SK-N-SH (cell line): ENCODE measurements around the gene PHF3. TPM values are rescaled to one million over a fixed set of nuclear protein-coding genes. Genes with fewer than 3 reads are reported as not detected.

Experiments
- CTCF ChIA-PET: fragments of 300-600, 350-600 bp; formaldehyde crosslinking; extraction: SDS; loops from one replicate; lab custom pipeline; 2021; lab: Yijun Ruan, JAX
- POLR2A ChIA-PET: fragments of 350-600 bp; sonication (Branson Sonifier 250); formaldehyde crosslinking; extraction: SDS; loops from one replicate; lab custom pipeline; 2020; ENCODE audit warnings: antibody characterized with exemption, inconsistent platforms; lab: Yijun Ruan, JAX
- DNase-seq: peaks from one replicate; pipeline ENCODE4 v3.0.0; 2012
- H2AFZ ChIP-seq: fragments of 200-600 bp; sonication (generic); 2 replicates; pipeline ENCODE4 v1.8.1; 2016; ENCODE audit warnings: antibody characterized with exemption, mild to moderate bottlenecking, low read depth
- H3F3A ChIP-seq: fragments of 200-600 bp; sonication (generic); replicated peaks from 2 replicates; pipeline ENCODE3; 2016; ENCODE audit warnings: antibody characterized with exemption, mild to moderate bottlenecking; ENCODE audit not compliant: insufficient read depth
- H3K27ac ChIP-seq, 2 experiments: fragments of 200-500 bp in 1 of 2; fragments of 200-600 bp in 1 of 2; sonication (Bioruptor generic) in 1 of 2; sonication (generic), shearing (Covaris generic) in 1 of 2; 2 replicates each; pipeline versions ENCODE4 v1.5.1 to v1.6.1; 2014 to 2016; ENCODE audit warnings: low read depth in 2 of 2, inconsistent platforms in 1 of 2, low read length in 1 of 2, mild to moderate bottlenecking in 1 of 2, mixed read lengths in 1 of 2
- H3K27me3 ChIP-seq: fragments of 200-600 bp; sonication (generic), shearing (Covaris generic); 2 replicates; pipeline ENCODE4 v1.6.1; 2016; ENCODE audit warnings: mixed run types; ENCODE audit not compliant: insufficient read depth
- H3K36me3 ChIP-seq, 2 experiments: fragments of 200-500 bp in 1 of 2; fragments of 200-600 bp in 1 of 2; sonication (Bioruptor generic) in 1 of 2; sonication (generic) in 1 of 2; replicated peaks in 1 of 2; 2 replicates each; pipeline versions ENCODE3 to v1.5.1; 2014 to 2016; ENCODE audit warnings: low read length in 1 of 2, mild to moderate bottlenecking in 1 of 2; ENCODE audit not compliant: insufficient read depth in 2 of 2, control insufficient read depth in 1 of 2
- H3K4me1 ChIP-seq, 2 experiments: fragments of 200-500 bp in 1 of 2; fragments of 200-600 bp in 1 of 2; sonication (Bioruptor generic) in 1 of 2; sonication (generic), shearing (Covaris generic) in 1 of 2; 2 replicates each; pipeline versions ENCODE4 v1.5.1 to v1.6.1; 2014 to 2016; ENCODE audit warnings: low read depth in 1 of 2, low read length in 1 of 2, mixed run types in 1 of 2; ENCODE audit not compliant: insufficient read depth in 2 of 2, control insufficient read depth in 1 of 2
- H3K4me2 ChIP-seq: fragments of 200-600 bp; sonication (generic), shearing (Covaris generic); 2 replicates; pipeline ENCODE4 v1.6.1; 2017; ENCODE audit warnings: mixed run types
- H3K4me3 ChIP-seq, 2 experiments: fragments of 200-500 bp in 1 of 2; fragments of 200-600 bp in 1 of 2; sonication (Bioruptor generic) in 1 of 2; sonication (generic), shearing (Covaris generic) in 1 of 2; 2 replicates each; pipeline versions ENCODE4 v1.5.1 to v1.8.1; 2014 to 2016; ENCODE audit warnings: low read depth in 2 of 2, inconsistent platforms in 1 of 2, low read length in 1 of 2, mild to moderate bottlenecking in 1 of 2, mixed read lengths in 1 of 2, moderate library complexity in 1 of 2
- H3K79me2 ChIP-seq: fragments of 200-600 bp; sonication (generic); 2 replicates; pipeline ENCODE4 v1.8.1; 2017; ENCODE audit warnings: mild to moderate bottlenecking; ENCODE audit not compliant: insufficient read depth
- H3K9ac ChIP-seq: fragments of 200-600 bp; sonication (generic); 2 replicates; pipeline ENCODE4 v1.6.1; 2017; ENCODE audit warnings: mixed run types
- H3K9me2 ChIP-seq: fragments of 200-600 bp; sonication (generic); 2 replicates; pipeline ENCODE4 v1.6.1; 2017; ENCODE audit warnings: mixed run types
- H3K9me3 ChIP-seq: fragments of 200-600 bp; sonication (generic); 2 replicates; pipeline ENCODE4 v1.6.1; 2017; ENCODE audit warnings: mixed run types, mild to moderate bottlenecking, moderate library complexity
- H4K20me1 ChIP-seq: fragments of 200-600 bp; sonication (generic); 2 replicates; pipeline ENCODE4 v1.6.1; 2017; ENCODE audit warnings: mild to moderate bottlenecking, mixed run types; ENCODE audit not compliant: insufficient read depth
- JUND ChIP-seq: IDR thresholded peaks from 2 replicates; pipeline ENCODE4 v1.4.0; 2012
- MXI1 ChIP-seq: IDR thresholded peaks from 2 replicates; pipeline ENCODE4 v1.6.1; 2012; ENCODE audit warnings: mild to moderate bottlenecking, low read depth, low read length, improper control_type of control experiment
- POLR2AphosphoS5 ChIP-seq: IDR thresholded peaks from 2 replicates; pipeline ENCODE4 v1.6.1; 2012; ENCODE audit warnings: low read depth, low read length
- RAD21 ChIP-seq: IDR thresholded peaks from 2 replicates; pipeline ENCODE4 v1.6.1; 2012; ENCODE audit warnings: mild to moderate bottlenecking, low read length
- SMC3 ChIP-seq: IDR thresholded peaks from 2 replicates; pipeline ENCODE4 v1.6.1; 2012; ENCODE audit warnings: low read depth, low read length, improper control_type of control experiment
- TAF1 ChIP-seq: IDR thresholded peaks from 2 replicates; pipeline ENCODE4 v1.6.1; 2012; ENCODE audit warnings: low read depth, mild to moderate bottlenecking, low read length, moderate library complexity, borderline replicate concordance
- TCF12 ChIP-seq: IDR thresholded peaks from 2 replicates; pipeline ENCODE4 v1.4.0; 2012
- WGBS: methylation state at CpG from one replicate; pipeline ENCODE4 v1.1.6; 2017; ENCODE audit warnings: low lambda C conversion rate; 5-methylcytosine and 5-hydroxymethylcytosine counted together
- polyA plus RNA-seq, 3 experiments: library from polyadenylated mRNA; depleted of rRNA; stranded (reverse); fragments of >200 nt; gene quantifications; 2 replicates each; pipeline ENCODE4 v1.2.3, GENCODE V29; 2012
- small RNA-seq, 7 experiments: library from RNA; depleted of rRNA; stranded (forward); fragments of <200 nt; gene quantifications; one replicate each; pipeline ENCODE3, GENCODE V24; 2012
- TF ChIP-seq, protein P1 (sequence below): fragments of 150-350 bp; IDR thresholded peaks from 2 replicates; pipeline ENCODE4 v1.6.1; 2016; ENCODE audit warnings: mild to moderate bottlenecking, low read depth, low read length
- TF ChIP-seq, protein P2 (sequence below): fragments of 200-600 bp; sonication (generic); IDR thresholded peaks from 2 replicates; pipeline ENCODE4 v1.6.1; 2017; ENCODE audit warnings: antibody characterized with exemption, mild to moderate bottlenecking, moderate library complexity
- TF ChIP-seq, protein P3 (sequence below): IDR thresholded peaks from 2 replicates; pipeline ENCODE4 v1.6.1; 2012; ENCODE audit warnings: mild to moderate bottlenecking, low read depth, low read length, moderate library complexity

PHF3 gene
- polyA plus RNA-seq, 1 of the 3 experiments (the other 2 are of a cell fraction) = 4.4 TPM

DNA sequence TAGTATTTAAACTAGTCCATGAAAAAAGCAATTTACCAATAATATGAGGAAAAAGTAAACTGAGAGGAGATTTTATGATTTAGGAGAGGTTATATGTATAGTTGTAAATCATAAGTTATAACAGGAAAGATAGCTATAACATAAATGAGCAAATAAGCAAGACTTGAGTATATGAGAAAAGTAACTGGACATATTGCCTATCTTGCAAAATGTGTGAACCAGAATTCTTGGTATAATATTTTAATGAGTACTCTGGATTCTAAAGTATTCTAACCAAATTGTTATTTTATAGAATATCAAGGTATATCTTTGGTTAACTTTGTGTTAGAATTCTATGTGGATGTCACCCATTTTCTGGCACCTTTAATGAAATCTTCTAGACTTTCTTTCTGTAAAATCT, 124.6 kb downstream of the PHF3 start (continued):
- TF ChIP-seq, protein P1, sequence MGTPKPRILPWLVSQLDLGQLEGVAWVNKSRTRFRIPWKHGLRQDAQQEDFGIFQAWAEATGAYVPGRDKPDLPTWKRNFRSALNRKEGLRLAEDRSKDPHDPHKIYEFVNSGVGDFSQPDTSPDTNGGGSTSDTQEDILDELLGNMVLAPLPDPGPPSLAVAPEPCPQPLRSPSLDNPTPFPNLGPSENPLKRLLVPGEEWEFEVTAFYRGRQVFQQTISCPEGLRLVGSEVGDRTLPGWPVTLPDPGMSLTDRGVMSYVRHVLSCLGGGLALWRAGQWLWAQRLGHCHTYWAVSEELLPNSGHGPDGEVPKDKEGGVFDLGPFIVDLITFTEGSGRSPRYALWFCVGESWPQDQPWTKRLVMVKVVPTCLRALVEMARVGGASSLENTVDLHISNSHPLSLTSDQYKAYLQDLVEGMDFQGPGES = no peak
- no peak for TF ChIP-seq TCF12

DNA sequence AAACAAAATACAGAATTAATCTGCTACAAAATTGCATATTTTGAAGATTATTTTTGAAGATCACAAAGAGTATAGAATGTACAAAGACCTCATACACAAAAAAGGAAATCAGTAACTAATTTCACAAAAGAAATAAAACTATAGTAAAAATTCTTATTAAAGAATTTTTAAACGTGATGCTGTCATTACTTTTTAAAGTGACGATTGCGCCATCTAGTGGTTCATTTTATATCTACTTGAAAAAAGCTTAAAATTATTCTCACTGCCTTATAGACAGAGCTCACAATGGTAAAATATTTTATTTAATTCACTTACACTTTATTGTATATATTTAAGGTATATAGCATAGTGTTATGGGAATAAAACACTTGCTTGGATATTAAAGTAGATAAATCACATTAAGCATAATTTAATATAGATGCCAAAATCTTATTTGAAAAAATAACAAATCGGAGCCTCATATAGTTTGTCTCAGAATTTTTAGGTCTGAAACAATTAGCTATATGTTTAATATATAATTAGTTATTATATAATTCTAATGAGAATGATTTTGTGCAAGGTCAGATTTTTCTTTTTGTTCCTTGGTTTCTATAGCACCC, 128.8 kb downstream of the PHF3 start:
- Histone ChIP-seq H3K9ac (no peak overlapping the region), H3K27me3 (no peaks in the 10 kb centered on the region), H3K27ac (no peak overlapping the region), H3K9me3 (no peaks in the 10 kb centered on the region), H3F3A (no peaks in the 10 kb centered on the region), H3K4me2 (no peak overlapping the region), H3K4me1 (no peaks in the 10 kb centered on the region), H4K20me1 (no peaks in the 10 kb centered on the region), H3K36me3 (no peaks in the 10 kb centered on the region), H3K9me2 (no peaks in the 10 kb centered on the region), H3K4me3 (no peak overlapping the region), H3K79me2 (no peaks in the 10 kb centered on the region), H2AFZ (no peak overlapping the region)
- WGBS = 23% methylated on average over 4 of the region's 4 CpGs
- peak; percentile 68 for TF ChIP-seq RAD21
- TF ChIP-seq TAF1 = no peak
- peak; percentile 26; the same call in 1 of the 2 replicates for TF ChIP-seq SMC3
- TF ChIP-seq MXI1 = no peak
- no peak for TF ChIP-seq POLR2AphosphoS5
- TF ChIP-seq, protein P2, sequence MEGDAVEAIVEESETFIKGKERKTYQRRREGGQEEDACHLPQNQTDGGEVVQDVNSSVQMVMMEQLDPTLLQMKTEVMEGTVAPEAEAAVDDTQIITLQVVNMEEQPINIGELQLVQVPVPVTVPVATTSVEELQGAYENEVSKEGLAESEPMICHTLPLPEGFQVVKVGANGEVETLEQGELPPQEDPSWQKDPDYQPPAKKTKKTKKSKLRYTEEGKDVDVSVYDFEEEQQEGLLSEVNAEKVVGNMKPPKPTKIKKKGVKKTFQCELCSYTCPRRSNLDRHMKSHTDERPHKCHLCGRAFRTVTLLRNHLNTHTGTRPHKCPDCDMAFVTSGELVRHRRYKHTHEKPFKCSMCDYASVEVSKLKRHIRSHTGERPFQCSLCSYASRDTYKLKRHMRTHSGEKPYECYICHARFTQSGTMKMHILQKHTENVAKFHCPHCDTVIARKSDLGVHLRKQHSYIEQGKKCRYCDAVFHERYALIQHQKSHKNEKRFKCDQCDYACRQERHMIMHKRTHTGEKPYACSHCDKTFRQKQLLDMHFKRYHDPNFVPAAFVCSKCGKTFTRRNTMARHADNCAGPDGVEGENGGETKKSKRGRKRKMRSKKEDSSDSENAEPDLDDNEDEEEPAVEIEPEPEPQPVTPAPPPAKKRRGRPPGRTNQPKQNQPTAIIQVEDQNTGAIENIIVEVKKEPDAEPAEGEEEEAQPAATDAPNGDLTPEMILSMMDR = peak; percentile 69
- TF ChIP-seq JUND = no peak
- TF ChIP-seq, protein P3, sequence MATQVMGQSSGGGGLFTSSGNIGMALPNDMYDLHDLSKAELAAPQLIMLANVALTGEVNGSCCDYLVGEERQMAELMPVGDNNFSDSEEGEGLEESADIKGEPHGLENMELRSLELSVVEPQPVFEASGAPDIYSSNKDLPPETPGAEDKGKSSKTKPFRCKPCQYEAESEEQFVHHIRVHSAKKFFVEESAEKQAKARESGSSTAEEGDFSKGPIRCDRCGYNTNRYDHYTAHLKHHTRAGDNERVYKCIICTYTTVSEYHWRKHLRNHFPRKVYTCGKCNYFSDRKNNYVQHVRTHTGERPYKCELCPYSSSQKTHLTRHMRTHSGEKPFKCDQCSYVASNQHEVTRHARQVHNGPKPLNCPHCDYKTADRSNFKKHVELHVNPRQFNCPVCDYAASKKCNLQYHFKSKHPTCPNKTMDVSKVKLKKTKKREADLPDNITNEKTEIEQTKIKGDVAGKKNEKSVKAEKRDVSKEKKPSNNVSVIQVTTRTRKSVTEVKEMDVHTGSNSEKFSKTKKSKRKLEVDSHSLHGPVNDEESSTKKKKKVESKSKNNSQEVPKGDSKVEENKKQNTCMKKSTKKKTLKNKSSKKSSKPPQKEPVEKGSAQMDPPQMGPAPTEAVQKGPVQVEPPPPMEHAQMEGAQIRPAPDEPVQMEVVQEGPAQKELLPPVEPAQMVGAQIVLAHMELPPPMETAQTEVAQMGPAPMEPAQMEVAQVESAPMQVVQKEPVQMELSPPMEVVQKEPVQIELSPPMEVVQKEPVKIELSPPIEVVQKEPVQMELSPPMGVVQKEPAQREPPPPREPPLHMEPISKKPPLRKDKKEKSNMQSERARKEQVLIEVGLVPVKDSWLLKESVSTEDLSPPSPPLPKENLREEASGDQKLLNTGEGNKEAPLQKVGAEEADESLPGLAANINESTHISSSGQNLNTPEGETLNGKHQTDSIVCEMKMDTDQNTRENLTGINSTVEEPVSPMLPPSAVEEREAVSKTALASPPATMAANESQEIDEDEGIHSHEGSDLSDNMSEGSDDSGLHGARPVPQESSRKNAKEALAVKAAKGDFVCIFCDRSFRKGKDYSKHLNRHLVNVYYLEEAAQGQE = no peak
- POLR2A ChIA-PET = interaction anchor here (1.4 kb wide), 1 partner anchor 166 kb away, joined by 4 read pairs; no protein-coding TSS in a partner anchor
- CTCF ChIA-PET = interaction anchor here (0.6 to 3.7 kb wide), 49 partner anchors 9 to 1411 kb away, joined by 3 to 38 read pairs (median 4); no protein-coding TSS in a partner anchor
- DNase-seq = no peak

Small RNA genes lying within 50 kb of the gene (small RNA-seq; reads per million reads assigned to genes)
- gene AL513043.1 = 0 reads per million in 7 experiments

Other genes with a start within 250 kb of the PHF3 start
- gene PTP4A1, start 63.3 kb upstream of the PHF3 start, polyA plus RNA-seq (2012; rRNA removed) = 10.7 and 12.5 TPM in 2 replicates